GM21367 (cell line): ENCODE measurements around the gene CNTN1.

Source experiments
- ATAC-seq: cut with Tn5 transposase; IDR thresholded peaks from one replicate; pipeline ENCODE4 v1.9.1; 2021; ENCODE audit not compliant: unreplicated experiment

The CNTN1 gene

GRCh38 chr12:40834321-40834720 is 142.1 kb downstream of the CNTN1 start:
- ATAC-seq = no peak

- ATAC-seq = no peak
These were observed 145.7 kb downstream of the CNTN1 start for GRCh38 chr12:40837891-40838429.

GRCh38 chr12:40843495-40843894 is 151.3 kb downstream of the CNTN1 start:
- no peak for ATAC-seq

GRCh38 chr12:40853221-40853620 is 161.0 kb downstream of the CNTN1 start:
- no peak for ATAC-seq

- ATAC-seq = no peak
These were observed 162.4 kb downstream of the CNTN1 start for GRCh38 chr12:40854604-40855003.

- ATAC-seq = no peak
These were observed 172.7 kb downstream of the CNTN1 start for GRCh38 chr12:40864891-40865290.

GRCh38 chr12:40870981-40871380 is 178.7 kb downstream of the CNTN1 start:
- no peak for ATAC-seq

GRCh38 chr12:40874868-40875267 is 182.6 kb downstream of the CNTN1 start:
- no peak for ATAC-seq

- no peak for ATAC-seq
These were observed 197.1 kb downstream of the CNTN1 start for GRCh38 chr12:40889329-40889728.

- ATAC-seq = no peak
These were observed 200.3 kb downstream of the CNTN1 start for GRCh38 chr12:40892528-40892927.

- ATAC-seq = no peak
These were observed 206.3 kb downstream of the CNTN1 start for GRCh38 chr12:40898505-40898904.

- no peak for ATAC-seq
These were observed 210.8 kb downstream of the CNTN1 start for GRCh38 chr12:40903040-40903439.

- ATAC-seq = peak; percentile 91
These were observed 214.9 kb downstream of the CNTN1 start for GRCh38 chr12:40907115-40907527.

GRCh38 chr12:40911676-40912075 is 219.4 kb downstream of the CNTN1 start:
- ATAC-seq = no peak

- no peak for ATAC-seq
These were observed 222.9 kb downstream of the CNTN1 start for GRCh38 chr12:40915172-40915571.

- no peak for ATAC-seq
These were observed 225.3 kb downstream of the CNTN1 start for GRCh38 chr12:40917561-40917960.

GRCh38 chr12:40921563-40922163 is 229.4 kb downstream of the CNTN1 start:
- ATAC-seq = no peak

GRCh38 chr12:40937891-40938290 is 245.7 kb downstream of the CNTN1 start:
- ATAC-seq = no peak

GRCh38 chr12:40942326-40942725 is 250.1 kb downstream of the CNTN1 start:
- ATAC-seq = no peak

- ATAC-seq = no peak
These were observed 253.5 kb downstream of the CNTN1 start for GRCh38 chr12:40945772-40946171.

- ATAC-seq = no peak
These were observed 254.5 kb downstream of the CNTN1 start for GRCh38 chr12:40946612-40947194.

- no peak for ATAC-seq
These were observed 255.6 kb downstream of the CNTN1 start for GRCh38 chr12:40947797-40948196.

- no peak for ATAC-seq
These were observed 260.8 kb downstream of the CNTN1 start for GRCh38 chr12:40953076-40953475.
